Ishikawa (cell line): ENCODE data around the gene PCDHGA1.

Experiments used
- CEBPB ChIP-seq: IDR thresholded peaks from 2 replicates; pipeline ENCODE4 v1.6.1; 2012
- CREB1 ChIP-seq: IDR thresholded peaks from 2 replicates; pipeline ENCODE4 v1.6.1; 2012; ENCODE audit warnings: low read depth
- EGR1 ChIP-seq: IDR thresholded peaks from 2 replicates; pipeline ENCODE4 v1.6.1; 2012
- EP300 ChIP-seq: IDR thresholded peaks from 2 replicates; pipeline ENCODE4 v1.6.1; 2012; ENCODE audit warnings: borderline replicate concordance
- FOXM1 ChIP-seq: IDR thresholded peaks from 2 replicates; pipeline ENCODE4 v1.6.1; 2012; ENCODE audit warnings: low read depth, borderline replicate concordance
- NFIC ChIP-seq: IDR thresholded peaks from 2 replicates; pipeline ENCODE4 v1.6.1; 2012
- RAD21 ChIP-seq: IDR thresholded peaks from 2 replicates; pipeline ENCODE4 v1.6.1; 2012; ENCODE audit warnings: low read depth
- TCF12 ChIP-seq: IDR thresholded peaks from 2 replicates; pipeline ENCODE4 v1.6.1; 2012; ENCODE audit warnings: low read depth
- TEAD4 ChIP-seq: IDR thresholded peaks from 2 replicates; pipeline ENCODE4 v1.6.1; 2012
- YY1 ChIP-seq: IDR thresholded peaks from 2 replicates; pipeline ENCODE4 v1.6.1; 2012; ENCODE audit warnings: low read depth
- ZBTB7A ChIP-seq: IDR thresholded peaks from 2 replicates; pipeline ENCODE4 v1.6.1; 2012; ENCODE audit warnings: low read depth
- TF ChIP-seq, protein P1 (sequence below): IDR thresholded peaks from 2 replicates; pipeline ENCODE4 v1.6.1; 2012
- TF ChIP-seq, protein P2 (sequence below): IDR thresholded peaks from 2 replicates; pipeline ENCODE4 v1.6.1; 2012; ENCODE audit warnings: low read depth, mild to moderate bottlenecking
- TF ChIP-seq, protein P3 (sequence below): IDR thresholded peaks from 2 replicates; pipeline ENCODE4 v1.6.1; 2012

DNA sequence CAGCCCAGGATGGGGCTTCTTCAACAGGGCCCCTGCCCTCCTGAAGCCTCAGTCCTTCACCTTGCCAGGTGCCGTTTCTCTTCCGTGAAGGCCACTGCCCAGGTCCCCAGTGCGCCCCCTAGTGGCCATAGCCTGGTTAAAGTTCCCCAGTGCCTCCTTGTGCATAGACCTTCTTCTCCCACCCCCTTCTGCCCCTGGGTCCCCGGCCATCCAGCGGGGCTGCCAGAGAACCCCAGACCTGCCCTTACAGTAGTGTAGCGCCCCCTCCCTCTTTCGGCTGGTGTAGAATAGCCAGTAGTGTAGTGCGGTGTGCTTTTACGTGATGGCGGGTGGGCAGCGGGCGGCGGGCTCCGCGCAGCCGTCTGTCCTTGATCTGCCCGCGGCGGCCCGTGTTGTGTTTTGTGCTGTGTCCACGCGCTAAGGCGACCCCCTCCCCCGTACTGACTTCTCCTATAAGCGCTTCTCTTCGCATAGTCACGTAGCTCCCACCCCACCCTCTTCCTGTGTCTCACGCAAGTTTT lies 182.1 kb downstream of the PCDHGA1 start:
- TF ChIP-seq NFIC, result no peak
- TF ChIP-seq EGR1, result no peak
- TF ChIP-seq ZBTB7A, result peak; percentile 63
- TF ChIP-seq CEBPB, result no peak
- TF ChIP-seq EP300, result 0 out of 2 replicates have a peak, but pooled peaks have one; percentile 11
- TF ChIP-seq, protein P1, sequence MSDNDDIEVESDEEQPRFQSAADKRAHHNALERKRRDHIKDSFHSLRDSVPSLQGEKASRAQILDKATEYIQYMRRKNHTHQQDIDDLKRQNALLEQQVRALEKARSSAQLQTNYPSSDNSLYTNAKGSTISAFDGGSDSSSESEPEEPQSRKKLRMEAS, result no peak
- no peak for TF ChIP-seq TEAD4
- TF ChIP-seq YY1, result no peak
- peak; percentile 65 for TF ChIP-seq RAD21
- TF ChIP-seq TCF12, result no peak
- TF ChIP-seq FOXM1, result no peak
- TF ChIP-seq CREB1, result no peak
- TF ChIP-seq, protein P2, sequence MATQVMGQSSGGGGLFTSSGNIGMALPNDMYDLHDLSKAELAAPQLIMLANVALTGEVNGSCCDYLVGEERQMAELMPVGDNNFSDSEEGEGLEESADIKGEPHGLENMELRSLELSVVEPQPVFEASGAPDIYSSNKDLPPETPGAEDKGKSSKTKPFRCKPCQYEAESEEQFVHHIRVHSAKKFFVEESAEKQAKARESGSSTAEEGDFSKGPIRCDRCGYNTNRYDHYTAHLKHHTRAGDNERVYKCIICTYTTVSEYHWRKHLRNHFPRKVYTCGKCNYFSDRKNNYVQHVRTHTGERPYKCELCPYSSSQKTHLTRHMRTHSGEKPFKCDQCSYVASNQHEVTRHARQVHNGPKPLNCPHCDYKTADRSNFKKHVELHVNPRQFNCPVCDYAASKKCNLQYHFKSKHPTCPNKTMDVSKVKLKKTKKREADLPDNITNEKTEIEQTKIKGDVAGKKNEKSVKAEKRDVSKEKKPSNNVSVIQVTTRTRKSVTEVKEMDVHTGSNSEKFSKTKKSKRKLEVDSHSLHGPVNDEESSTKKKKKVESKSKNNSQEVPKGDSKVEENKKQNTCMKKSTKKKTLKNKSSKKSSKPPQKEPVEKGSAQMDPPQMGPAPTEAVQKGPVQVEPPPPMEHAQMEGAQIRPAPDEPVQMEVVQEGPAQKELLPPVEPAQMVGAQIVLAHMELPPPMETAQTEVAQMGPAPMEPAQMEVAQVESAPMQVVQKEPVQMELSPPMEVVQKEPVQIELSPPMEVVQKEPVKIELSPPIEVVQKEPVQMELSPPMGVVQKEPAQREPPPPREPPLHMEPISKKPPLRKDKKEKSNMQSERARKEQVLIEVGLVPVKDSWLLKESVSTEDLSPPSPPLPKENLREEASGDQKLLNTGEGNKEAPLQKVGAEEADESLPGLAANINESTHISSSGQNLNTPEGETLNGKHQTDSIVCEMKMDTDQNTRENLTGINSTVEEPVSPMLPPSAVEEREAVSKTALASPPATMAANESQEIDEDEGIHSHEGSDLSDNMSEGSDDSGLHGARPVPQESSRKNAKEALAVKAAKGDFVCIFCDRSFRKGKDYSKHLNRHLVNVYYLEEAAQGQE, result no peak
- TF ChIP-seq, protein P3, sequence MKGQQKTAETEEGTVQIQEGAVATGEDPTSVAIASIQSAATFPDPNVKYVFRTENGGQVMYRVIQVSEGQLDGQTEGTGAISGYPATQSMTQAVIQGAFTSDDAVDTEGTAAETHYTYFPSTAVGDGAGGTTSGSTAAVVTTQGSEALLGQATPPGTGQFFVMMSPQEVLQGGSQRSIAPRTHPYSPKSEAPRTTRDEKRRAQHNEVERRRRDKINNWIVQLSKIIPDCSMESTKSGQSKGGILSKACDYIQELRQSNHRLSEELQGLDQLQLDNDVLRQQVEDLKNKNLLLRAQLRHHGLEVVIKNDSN, result no peak
